HUES48 (cell line): Measurements from ENCODE around the gene PDK4.
"Not testable (repeated sequence)": the region's sequence is repeated elsewhere in the genome, so short reads cannot be mapped to it uniquely, and the experiment has no call there.

Source experiments
- H3K27ac ChIP-seq: one replicate; pipeline ENCODE4 v1.7.0; 2013; ENCODE audit warnings: low read depth, low read length, inconsistent platforms
- H3K27me3 ChIP-seq: 2 replicates; pipeline ENCODE4 v1.6.1; 2013; ENCODE audit warnings: mild to moderate bottlenecking, low read length; ENCODE audit not compliant: control insufficient read depth, insufficient read depth
- H3K36me3 ChIP-seq: 2 replicates; pipeline ENCODE4 v1.6.1; 2013; ENCODE audit warnings: low read length; ENCODE audit not compliant: control insufficient read depth, insufficient read depth
- H3K4me1 ChIP-seq: 2 replicates; pipeline ENCODE4 v1.6.1; 2013; ENCODE audit warnings: mild to moderate bottlenecking, low read length; ENCODE audit not compliant: control insufficient read depth, insufficient read depth
- H3K4me3 ChIP-seq: 2 replicates; pipeline ENCODE4 v1.5.1; 2013; ENCODE audit warnings: mild to moderate bottlenecking, low read depth, low read length
- H3K9ac ChIP-seq: 2 replicates; pipeline ENCODE4 v1.6.1; 2013; ENCODE audit warnings: mild to moderate bottlenecking, low read depth, low read length, moderate library complexity
- H3K9me3 ChIP-seq: 2 replicates; pipeline ENCODE4 v1.6.1; 2013; ENCODE audit warnings: low read length; ENCODE audit not compliant: control insufficient read depth, insufficient read depth

PDK4 gene

GRCh38 chr7:95621404-95621803, 25.1 kb upstream of the PDK4 start:
- H3K36me3 ChIP-seq = no peaks in the 10 kb centered on the region
- no peaks in the 10 kb centered on the region for H3K4me1 ChIP-seq
- no peak overlapping the region for H3K4me3 ChIP-seq
- H3K9me3 ChIP-seq = no peaks in the 10 kb centered on the region
- H3K9ac ChIP-seq = no peak overlapping the region
- H3K27ac ChIP-seq = no peak overlapping the region
- no peaks in the 10 kb centered on the region for H3K27me3 ChIP-seq

GRCh38 chr7:95620631-95621030, 24.3 kb upstream of the PDK4 start:
- Histone ChIP-seq H3K4me1 (no peaks in the 10 kb centered on the region), H3K27me3 (no peaks in the 10 kb centered on the region), H3K27ac (no peak overlapping the region), H3K36me3 (no peaks in the 10 kb centered on the region), H3K9ac (no peak overlapping the region), H3K4me3 (no peak overlapping the region), H3K9me3 (no peaks in the 10 kb centered on the region)

GRCh38 chr7:95619921-95620320, 23.6 kb upstream of the PDK4 start:
- no peak overlapping the region for H3K9ac ChIP-seq
- H3K27me3 ChIP-seq = no peaks in the 10 kb centered on the region
- H3K4me3 ChIP-seq = no peak overlapping the region
- H3K9me3 ChIP-seq = no peaks in the 10 kb centered on the region
- no peaks in the 10 kb centered on the region for H3K4me1 ChIP-seq
- H3K27ac ChIP-seq = no peak overlapping the region
- no peaks in the 10 kb centered on the region for H3K36me3 ChIP-seq

GRCh38 chr7:95619517-95619916, 23.2 kb upstream of the PDK4 start:
- no peak overlapping the region for H3K9ac ChIP-seq
- H3K4me1 ChIP-seq = no peaks in the 10 kb centered on the region
- no peak overlapping the region for H3K27ac ChIP-seq
- no peaks in the 10 kb centered on the region for H3K9me3 ChIP-seq
- no peaks in the 10 kb centered on the region for H3K36me3 ChIP-seq
- no peak overlapping the region for H3K4me3 ChIP-seq
- H3K27me3 ChIP-seq = no peaks in the 10 kb centered on the region

- no peak overlapping the region for H3K9ac ChIP-seq
- peaks cover 10% of the 10 kb centered on the region for H3K4me1 ChIP-seq
- H3K27me3 ChIP-seq = no peaks in the 10 kb centered on the region
- H3K36me3 ChIP-seq = no peaks in the 10 kb centered on the region
- H3K9me3 ChIP-seq = no peaks in the 10 kb centered on the region
- H3K27ac ChIP-seq = no peak overlapping the region
- no peak overlapping the region for H3K4me3 ChIP-seq
Measured at GRCh38 chr7:95614442-95614940, 18.2 kb upstream of the PDK4 start.

GRCh38 chr7:95611224-95611623, 14.9 kb upstream of the PDK4 start:
- Histone ChIP-seq H3K27me3 (no peaks in the 10 kb centered on the region), H3K9me3 (no peaks in the 10 kb centered on the region), H3K4me1 (peaks cover 29% of the 10 kb centered on the region), H3K9ac (no peak overlapping the region), H3K36me3 (no peaks in the 10 kb centered on the region), H3K27ac (no peak overlapping the region), H3K4me3 (no peak overlapping the region)

GRCh38 chr7:95609277-95609971, 13.1 kb upstream of the PDK4 start:
- peak overlapping the region; percentile 27; the same call in 1 of the 2 replicates for H3K4me3 ChIP-seq
- peaks cover 29% of the 10 kb centered on the region for H3K4me1 ChIP-seq
- H3K27ac ChIP-seq = peak overlapping the region; percentile 88

GRCh38 chr7:95608359-95609173, 12.2 kb upstream of the PDK4 start:
- Histone ChIP-seq H3K9me3 (no peaks in the 10 kb centered on the region), H3K4me1 (peaks cover 29% of the 10 kb centered on the region), H3K27ac (peak overlapping the region; percentile 88), H3K27me3 (no peaks in the 10 kb centered on the region), H3K9ac (no peak overlapping the region), H3K36me3 (no peaks in the 10 kb centered on the region), H3K4me3 (peak overlapping the region; percentile 27; the same call in 1 of the 2 replicates)

More at GRCh38 chr7:95609277-95609971, 13.1 kb upstream of the PDK4 start:
- no peaks in the 10 kb centered on the region for H3K36me3 ChIP-seq
- H3K9me3 ChIP-seq = no peaks in the 10 kb centered on the region
- no peak overlapping the region for H3K9ac ChIP-seq
- no peaks in the 10 kb centered on the region for H3K27me3 ChIP-seq

GRCh38 chr7:95607561-95607960, 11.2 kb upstream of the PDK4 start:
- no peaks in the 10 kb centered on the region for H3K27me3 ChIP-seq
- H3K9me3 ChIP-seq = no peaks in the 10 kb centered on the region
- H3K9ac ChIP-seq = no peak overlapping the region
- H3K4me1 ChIP-seq = peaks cover 29% of the 10 kb centered on the region
- H3K27ac ChIP-seq = peak overlapping the region; percentile 53
- H3K4me3 ChIP-seq = no peak overlapping the region
- H3K36me3 ChIP-seq = no peaks in the 10 kb centered on the region

GRCh38 chr7:95605275-95605674, 9.0 kb upstream of the PDK4 start:
- H3K9me3 ChIP-seq = no peaks in the 10 kb centered on the region
- H3K4me3 ChIP-seq = no peak overlapping the region
- no peak overlapping the region for H3K9ac ChIP-seq
- no peaks in the 10 kb centered on the region for H3K36me3 ChIP-seq
- H3K27ac ChIP-seq = no peak overlapping the region
- peaks cover 24% of the 10 kb centered on the region for H3K4me1 ChIP-seq
- peaks cover 4% of the 10 kb centered on the region; the same call in 1 of the 2 replicates for H3K27me3 ChIP-seq

- not testable (repeated sequence) for H3K9ac ChIP-seq, H3K36me3 ChIP-seq, H3K27me3 ChIP-seq, H3K4me3 ChIP-seq, H3K27ac ChIP-seq, H3K9me3 ChIP-seq
- H3K4me1 ChIP-seq = peaks cover 22% of the 10 kb centered on the region
Measured at GRCh38 chr7:95604811-95605210, 8.5 kb upstream of the PDK4 start.
